Psoas muscle (tissue), 8 donors: ENCODE results near the gene DENND4C. TPM values are rescaled to one million over a fixed set of nuclear protein-coding genes. Genes with fewer than 3 reads are reported as not detected.

Source experiments
- ATAC-seq, 4 donors: fragments of 200-7000 bp; cut with Tn5 transposase; one replicate each; pipeline ENCODE4 v1.9.1; 2020; ENCODE audit warnings: moderate library complexity in 3 of 4, mild to moderate bottlenecking in 2 of 4
- DNase-seq, 2 donors: peaks; one replicate each; pipeline ENCODE4 v3.0.0-alpha.2; 2020
- H3K27ac ChIP-seq: fragments of 200-600 bp; one replicate; pipeline ENCODE4 v1.8.0; 2022
- H3K27me3 ChIP-seq, 3 donors: fragments of 200-600 bp in 1 of 3; one replicate each; pipeline versions ENCODE4 v1.6.1 to v1.8.0; 2013 to 2022; ENCODE audit warnings: low read length in 2 of 3, mild to moderate bottlenecking in 2 of 3, moderate library complexity in 1 of 3; ENCODE audit not compliant: insufficient read depth in 3 of 3
- H3K36me3 ChIP-seq, 2 donors: fragments of 200-600 bp in 1 of 2; one replicate each; pipeline versions ENCODE4 v1.6.1 to v1.8.0; 2013 to 2022; ENCODE audit warnings: low read depth in 1 of 2, mild to moderate bottlenecking in 1 of 2, moderate library complexity in 1 of 2; ENCODE audit not compliant: insufficient read depth in 1 of 2
- H3K4me1 ChIP-seq: fragments of 200-600 bp; one replicate; pipeline ENCODE4 v1.8.0; 2022
- H3K4me3 ChIP-seq: fragments of 200-600 bp; one replicate; pipeline ENCODE4 v1.8.0; 2022; ENCODE audit warnings: mild to moderate bottlenecking
- H3K9me3 ChIP-seq: fragments of 200-600 bp; one replicate; pipeline ENCODE4 v1.8.0; 2022
- WGBS, 3 donors: extraction: QIAGEN DNeasy Blood & Tissue Kit; methylation state at CpG; one replicate each; pipeline versions ENCODE4 v1.1.6 to v1.1.7; 2013; 5-methylcytosine and 5-hydroxymethylcytosine counted together
- intact Hi-C, 2 donors: fragments of 100-400 bp; cut with DNase I; formaldehyde crosslinking; loops; one replicate each; pipeline versions ENCODE4 v1.11.0 to v1.14.2; 2022
- polyA plus RNA-seq, 3 donors: library from polyadenylated mRNA; stranded (reverse); fragments of 200-250 nt; gene quantifications; one replicate each; pipeline ENCODE4 v1.2.3, GENCODE V29; 2013
- total RNA-seq, 4 donors: library from RNA; stranded (reverse); fragmentation: NEBNext Ultra II Directional in 2 of 4; extraction: Animal tissue kit (Norgen Biotek cat#: 25700) in 2 of 4; gene quantifications; one replicate each; pipeline versions ENCODE4 v1.2.1 to v1.2.4, GENCODE V29; 2021 to 2023
- TF ChIP-seq, protein P1 (sequence below): fragments of 200-600 bp; IDR thresholded peaks from one replicate; pipeline ENCODE4 v1.8.0; 2022; ENCODE audit warnings: antibody characterized with exemption
- donor health status: healthy with polysubstance abuse.
- donor health status: DM: no; HTN: no; CAD: no; lungs with moderate emphysema.
- donor health status: Bipolar disorder and iron deficiency.
- donor health status: healthy.
- donor health status: DM: yes; HTN: yes; CAD: no.
- donor health status: DM: no; HTN: no; CAD: no.
- donor health status: DM: no; HTN: no; CAD: no.
- donor health status: DM: yes; HTN: yes; CAD: no.

The DENND4C gene
- total and polyA plus RNA-seq, 7 donors: 5.6 to 16.4 (median 12.2) TPM

DNA sequence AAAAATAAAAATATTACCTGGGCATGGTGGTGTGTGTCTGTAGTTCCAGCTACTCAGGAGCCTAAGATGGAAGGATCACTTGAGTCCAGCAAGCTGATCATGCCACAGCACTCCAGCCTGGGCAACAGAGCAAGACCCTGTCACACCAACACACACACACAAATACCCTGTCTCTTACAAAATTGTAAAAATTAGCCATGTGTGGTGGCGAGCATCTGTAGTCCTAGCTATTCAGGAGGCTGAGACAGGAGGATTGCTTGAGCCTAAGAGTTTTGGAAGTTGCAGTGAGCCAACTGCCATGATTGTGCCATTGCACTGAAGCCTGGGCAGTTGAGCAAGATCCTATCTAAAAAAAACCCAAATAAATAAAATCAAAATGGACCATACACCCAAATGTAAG, 32.1 kb upstream of the DENND4C start:
- 90 to 95% (median 93%) methylated on average over 1 of the region's 1 CpG for WGBS, 3 donors
- ATAC-seq (no peak), DNase-seq (no peak)
- intact Hi-C loops: no loop called here
- no peaks in the 10 kb centered on the region for H3K36me3 ChIP-seq
- no peaks in the 10 kb centered on the region for H3K27me3 ChIP-seq
- H3K9me3 ChIP-seq: no peaks in the 10 kb centered on the region
- TF ChIP-seq, protein P1, sequence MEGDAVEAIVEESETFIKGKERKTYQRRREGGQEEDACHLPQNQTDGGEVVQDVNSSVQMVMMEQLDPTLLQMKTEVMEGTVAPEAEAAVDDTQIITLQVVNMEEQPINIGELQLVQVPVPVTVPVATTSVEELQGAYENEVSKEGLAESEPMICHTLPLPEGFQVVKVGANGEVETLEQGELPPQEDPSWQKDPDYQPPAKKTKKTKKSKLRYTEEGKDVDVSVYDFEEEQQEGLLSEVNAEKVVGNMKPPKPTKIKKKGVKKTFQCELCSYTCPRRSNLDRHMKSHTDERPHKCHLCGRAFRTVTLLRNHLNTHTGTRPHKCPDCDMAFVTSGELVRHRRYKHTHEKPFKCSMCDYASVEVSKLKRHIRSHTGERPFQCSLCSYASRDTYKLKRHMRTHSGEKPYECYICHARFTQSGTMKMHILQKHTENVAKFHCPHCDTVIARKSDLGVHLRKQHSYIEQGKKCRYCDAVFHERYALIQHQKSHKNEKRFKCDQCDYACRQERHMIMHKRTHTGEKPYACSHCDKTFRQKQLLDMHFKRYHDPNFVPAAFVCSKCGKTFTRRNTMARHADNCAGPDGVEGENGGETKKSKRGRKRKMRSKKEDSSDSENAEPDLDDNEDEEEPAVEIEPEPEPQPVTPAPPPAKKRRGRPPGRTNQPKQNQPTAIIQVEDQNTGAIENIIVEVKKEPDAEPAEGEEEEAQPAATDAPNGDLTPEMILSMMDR: no peak
- no peaks in the 10 kb centered on the region for H3K4me1 ChIP-seq
- no peak overlapping the region for H3K27ac ChIP-seq
- H3K4me3 ChIP-seq: no peak overlapping the region

- Histone ChIP-seq H3K36me3 (no peaks in the 10 kb centered on the region), H3K27me3 (no peaks in the 10 kb centered on the region), H3K4me1 (no peaks in the 10 kb centered on the region), H3K4me3 (no peak overlapping the region), H3K27ac (no peak overlapping the region), H3K9me3 (no peaks in the 10 kb centered on the region)
- ATAC-seq (no peak), DNase-seq (no peak)
- intact Hi-C loops: no loop called here
- TF ChIP-seq, protein P1: no peak
- WGBS, 3 donors: 94 to 96% (median 95%) methylated on average over 2 of the region's 2 CpGs
Measured at GRCh38 chr9:19199012-19199411, 31.5 kb upstream of the DENND4C start.

DNA sequence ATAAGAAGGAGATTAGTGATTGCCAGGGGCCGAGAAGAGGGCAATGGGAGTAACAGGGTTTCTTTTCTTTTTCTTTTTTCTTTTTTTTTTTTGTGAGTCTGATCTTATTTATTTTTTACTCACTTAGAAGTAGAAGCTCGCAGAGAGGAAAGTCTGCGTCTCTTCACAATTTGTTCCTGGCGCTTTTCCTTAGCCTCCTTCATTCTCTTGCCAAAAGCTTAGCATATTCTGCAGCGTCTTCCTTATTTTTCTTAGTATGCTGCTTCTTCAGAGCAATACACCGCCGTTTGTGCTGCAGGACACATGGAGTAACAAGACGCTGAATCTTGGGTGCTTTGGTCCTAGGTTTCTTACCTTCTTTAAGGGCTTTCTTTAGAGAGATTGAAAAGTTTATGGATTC, 30.3 kb upstream of the DENND4C start:
- TF ChIP-seq, protein P1: no peak
- intact Hi-C loops: no loop called here
- Histone ChIP-seq H3K4me3 (no peak overlapping the region), H3K36me3 (no peaks in the 10 kb centered on the region), H3K27me3 (no peaks in the 10 kb centered on the region), H3K27ac (no peak overlapping the region), H3K9me3 (no peaks in the 10 kb centered on the region), H3K4me1 (no peaks in the 10 kb centered on the region)
- DNase-seq (no peak), ATAC-seq (no peak)
- 67 to 69% (median 67%) methylated on average over 8 of the region's 8 CpGs for WGBS, 3 donors

DNA sequence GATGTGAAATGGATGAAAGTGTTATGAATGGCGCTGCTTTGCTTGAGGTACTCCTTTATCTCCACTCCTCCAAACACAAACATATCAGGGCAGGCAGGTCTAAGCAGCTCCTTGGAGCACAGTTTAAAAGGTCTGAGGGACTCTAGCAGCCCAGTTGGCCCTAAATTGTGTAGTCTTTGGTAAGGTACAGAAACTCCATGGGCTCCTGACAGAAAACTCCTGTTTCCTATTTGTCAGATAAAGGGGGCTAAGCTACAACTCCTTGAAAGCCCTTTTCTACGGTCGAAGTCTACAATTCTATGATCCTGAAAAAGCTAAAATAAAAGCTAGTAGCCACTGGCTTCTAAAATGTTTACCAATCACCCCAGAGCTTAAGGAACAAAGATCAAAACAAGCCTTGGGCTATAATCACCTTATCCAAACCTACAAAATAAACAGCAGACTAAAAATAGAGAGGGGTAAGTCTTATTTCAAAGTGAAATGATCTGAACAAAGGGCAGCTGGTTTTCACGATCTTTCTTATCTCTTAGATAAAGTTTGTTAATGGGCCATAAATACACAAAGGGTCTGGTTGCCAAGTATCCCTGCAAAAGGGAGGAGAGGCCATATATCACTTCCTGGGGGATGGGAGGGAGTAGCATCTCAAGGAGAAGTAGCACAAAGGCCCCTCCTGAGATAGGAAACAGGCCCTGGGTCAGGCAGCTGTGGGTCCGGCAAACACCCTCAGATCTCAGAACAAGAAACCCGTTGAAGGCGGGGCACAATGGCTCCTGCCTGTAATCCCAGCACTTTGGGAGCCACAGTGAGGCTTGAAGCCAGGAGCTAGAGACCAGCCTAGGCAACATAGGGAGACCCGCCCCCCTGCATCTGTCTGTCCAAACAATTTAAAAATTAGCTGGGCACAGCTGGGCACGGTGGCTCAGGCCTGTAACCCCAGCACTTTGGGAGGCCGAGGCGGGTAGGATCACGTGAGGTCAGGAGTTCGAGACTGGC, 28.3 kb upstream of the DENND4C start:
- 65 to 74% (median 68%) methylated on average over 13 of the region's 13 CpGs for WGBS, 3 donors
- intact Hi-C loops: no loop called here
- Histone ChIP-seq H3K4me1 (no peaks in the 10 kb centered on the region), H3K36me3 (no peaks in the 10 kb centered on the region), H3K4me3 (no peak overlapping the region), H3K27ac (no peak overlapping the region), H3K27me3 (no peaks in the 10 kb centered on the region), H3K9me3 (no peaks in the 10 kb centered on the region)
- ATAC-seq: no peak
- no peak for DNase-seq
- TF ChIP-seq, protein P1: no peak
